Measurements from ENCODE around the gene RNF39.

DNA sequence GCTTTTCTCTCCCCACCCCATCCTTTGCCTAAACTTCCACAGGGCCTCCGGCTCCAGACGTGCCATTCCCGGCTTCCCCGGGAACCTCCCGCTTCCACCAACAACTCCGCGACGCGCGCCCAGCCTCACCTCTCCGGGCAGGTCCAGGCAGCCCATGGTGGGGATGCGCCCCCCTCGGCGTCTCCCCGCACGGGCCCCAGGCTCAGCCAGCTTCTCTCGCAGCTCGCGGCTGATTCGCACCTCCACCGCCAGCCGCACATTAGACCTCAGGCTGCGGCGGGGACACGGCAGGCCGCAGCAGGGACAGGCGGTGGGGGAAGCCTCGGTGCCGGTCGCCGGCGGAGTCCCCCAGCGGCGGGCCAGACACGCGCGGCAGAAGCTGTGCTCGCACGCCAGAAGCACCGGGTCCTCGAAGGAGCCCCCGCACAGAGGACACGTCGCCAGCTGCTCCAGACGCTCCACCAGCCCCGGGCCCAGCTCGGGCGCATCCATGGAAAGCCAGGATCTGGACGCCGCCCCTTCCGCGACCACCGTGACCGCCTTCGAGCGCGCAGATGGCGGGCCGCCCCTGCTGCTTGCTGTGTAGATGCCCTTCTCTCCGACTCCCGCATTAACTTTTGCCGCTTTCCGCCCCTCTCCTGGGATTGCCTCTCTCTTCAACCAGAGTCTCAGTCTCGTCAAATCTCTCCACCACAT lies at the start of gene RNF39:
- no peak for TF ChIP-seq TARDBP (IDR thresholded peaks at IDR 0.05)
- TF ChIP-seq CTBP1 (IDR thresholded peaks at IDR 0.05; ENCODE audit: borderline replicate concordance), result no peak
- no peak for TF ChIP-seq NFRKB (IDR thresholded peaks at IDR 0.05)
- no peak for TF ChIP-seq SP1 (IDR thresholded peaks at IDR 0.05)
